MCF 10A (cell line): ENCODE results near the gene HSPA4. TPM values are rescaled to one million over a fixed set of nuclear protein-coding genes. Genes with fewer than 3 reads are reported as not detected.

Experiments
- BruUV-seq: library from RNA; stranded (reverse); fragments of 400-500 nt; replicated peaks from 2 replicates; lab custom pipeline; 2021; lab: Mats Ljungman, UMichigan
- CTCF ChIA-PET: fragments of 300-600 bp; sonication (Branson Sonifier 250); formaldehyde crosslinking; extraction: SDS; loops from one replicate; lab custom pipeline; 2021; ENCODE audit warnings: antibody characterized with exemption, inconsistent platforms; lab: Yijun Ruan, JAX
- POLR2A ChIA-PET: fragments of 300-600, 350-650 bp; sonication (Branson Sonifier 250); formaldehyde crosslinking; extraction: SDS; loops from one replicate; lab custom pipeline; 2020; ENCODE audit warnings: antibody characterized with exemption, inconsistent platforms; lab: Yijun Ruan, JAX
- DNase-seq: peaks from one replicate; pipeline ENCODE4 v3.0.0-alpha.2; 2018; ENCODE audit not compliant: unreplicated experiment
- H3K27ac Mint-ChIP-seq: one replicate; pipeline ENCODE4 v1.8.0; 2022; ENCODE audit warnings: mild to moderate bottlenecking, low read depth, mixed read lengths; ENCODE audit not compliant: unreplicated experiment
- H3K27me3 Mint-ChIP-seq: one replicate; pipeline ENCODE4 v1.8.0; 2022; ENCODE audit warnings: mixed read lengths; ENCODE audit not compliant: insufficient read depth, unreplicated experiment
- H3K36me3 Mint-ChIP-seq: one replicate; pipeline ENCODE4 v1.8.0; 2022; ENCODE audit warnings: mild to moderate bottlenecking, moderate library complexity, mixed read lengths; ENCODE audit not compliant: insufficient read depth, unreplicated experiment
- H3K4me1 Mint-ChIP-seq: one replicate; pipeline ENCODE4 v1.8.0; 2022; ENCODE audit warnings: mixed read lengths; ENCODE audit not compliant: insufficient read depth, unreplicated experiment
- H3K4me3 Mint-ChIP-seq: one replicate; pipeline ENCODE4 v1.8.0; 2022; ENCODE audit warnings: mild to moderate bottlenecking, moderate library complexity, mixed read lengths; ENCODE audit not compliant: unreplicated experiment
- H3K9me3 Mint-ChIP-seq: one replicate; pipeline ENCODE4 v1.8.0; 2022; ENCODE audit warnings: mixed read lengths; ENCODE audit not compliant: unreplicated experiment
- CTCF ChIP-seq: fragments of 200-600 bp; IDR thresholded peaks from one replicate; pipeline ENCODE4 v1.8.0; 2022; ENCODE audit warnings: antibody characterized with exemption, mild to moderate bottlenecking; ENCODE audit not compliant: unreplicated experiment
- intact Hi-C: fragments of 100-400 bp; cut with micrococcal nuclease; formaldehyde crosslinking; loops from 2 replicates; pipeline ENCODE4 v1.14.1; 2022
- total RNA-seq: library from RNA; stranded (reverse); gene quantifications from 2 replicates; pipeline ENCODE4 v1.2.3, GENCODE V29; 2022

Gene HSPA4
- total RNA-seq, 1 experiment from 2014 or later: 218 TPM

- Mint-ChIP-seq H3K9me3 (no peaks in the 10 kb centered on the region), H3K27ac (peak overlapping the region; percentile 4), H3K36me3 (no peaks in the 10 kb centered on the region), H3K4me3 (no peak overlapping the region), H3K4me1 (no peaks in the 10 kb centered on the region), H3K27me3 (no peaks in the 10 kb centered on the region)
- intact Hi-C loops: no loop called here
- no TSS peak for BruUV-seq
- CTCF ChIA-PET: interaction anchor here (3.0 kb wide), 1 partner anchor 10 kb away, joined by 16 read pairs; no protein-coding TSS in a partner anchor
- DNase-seq: no peak
- no peak for TF ChIP-seq CTCF
- POLR2A ChIA-PET: interaction anchor here (0.7 kb wide), 1 partner anchor 9 kb away, joined by 3 read pairs; no protein-coding TSS in a partner anchor
These were observed 69.3 kb downstream of the HSPA4 start for GRCh38 chr5:133121080-133121479.

- Mint-ChIP-seq H3K4me3 (no peak overlapping the region), H3K27ac (no peak overlapping the region), H3K4me1 (no peaks in the 10 kb centered on the region), H3K9me3 (no peaks in the 10 kb centered on the region), H3K27me3 (no peaks in the 10 kb centered on the region), H3K36me3 (no peaks in the 10 kb centered on the region)
- DNase-seq: no peak
- CTCF ChIA-PET: interaction anchor here (3.0 kb wide), 1 partner anchor 11 kb away, joined by 16 read pairs; no protein-coding TSS in a partner anchor
- no TSS peak for BruUV-seq
- POLR2A ChIA-PET: interaction anchor here (0.7 kb wide), 1 partner anchor 9 kb away, joined by 3 read pairs; no protein-coding TSS in a partner anchor
- TF ChIP-seq CTCF: no peak
- intact Hi-C loops: no loop called here
These were observed 69.9 kb downstream of the HSPA4 start for GRCh38 chr5:133121611-133122150.

- Mint-ChIP-seq H3K27me3 (no peaks in the 10 kb centered on the region), H3K27ac (no peak overlapping the region), H3K4me1 (no peaks in the 10 kb centered on the region), H3K4me3 (no peak overlapping the region), H3K36me3 (no peaks in the 10 kb centered on the region), H3K9me3 (no peaks in the 10 kb centered on the region)
- intact Hi-C loops: no loop called here
- DNase-seq: no peak
- POLR2A ChIA-PET: interaction anchor here (1.2 kb wide), 1 partner anchor 10 kb away, joined by 3 read pairs; no protein-coding TSS in a partner anchor
- no TSS peak for BruUV-seq
- CTCF ChIA-PET: interaction anchor here (0.6 to 2.0 kb wide), 5 partner anchors 12 to 1023 kb away, joined by 3 to 13 read pairs (median 3); no protein-coding TSS in a partner anchor
- no peak for TF ChIP-seq CTCF
These were observed 70.9 kb downstream of the HSPA4 start for GRCh38 chr5:133122711-133123110.

GRCh38 chr5:133123297-133123696 lies 71.5 kb downstream of the HSPA4 start:
- TF ChIP-seq CTCF: no peak

More at GRCh38 chr5:133123297-133123696, 71.5 kb downstream of the HSPA4 start:
- Mint-ChIP-seq H3K27ac (no peak overlapping the region), H3K27me3 (no peaks in the 10 kb centered on the region), H3K4me1 (no peaks in the 10 kb centered on the region), H3K4me3 (no peak overlapping the region), H3K9me3 (no peaks in the 10 kb centered on the region), H3K36me3 (no peaks in the 10 kb centered on the region)
- DNase-seq: no peak
- intact Hi-C loops: no loop called here
- ChIA-PET POLR2A (interaction anchor here (1.2 to 1.3 kb wide), 2 partner anchors 9 to 104 kb away, joined by 3 to 4 read pairs; no protein-coding TSS in a partner anchor), CTCF (interaction anchor here (0.6 to 2.0 kb wide), 6 partner anchors 12 to 1022 kb away, joined by 3 to 13 read pairs (median 3); no protein-coding TSS in a partner anchor)
- BruUV-seq: no TSS peak
